Measurements from ENCODE around the gene MRPS15.

MRPS15 gene

DNA sequence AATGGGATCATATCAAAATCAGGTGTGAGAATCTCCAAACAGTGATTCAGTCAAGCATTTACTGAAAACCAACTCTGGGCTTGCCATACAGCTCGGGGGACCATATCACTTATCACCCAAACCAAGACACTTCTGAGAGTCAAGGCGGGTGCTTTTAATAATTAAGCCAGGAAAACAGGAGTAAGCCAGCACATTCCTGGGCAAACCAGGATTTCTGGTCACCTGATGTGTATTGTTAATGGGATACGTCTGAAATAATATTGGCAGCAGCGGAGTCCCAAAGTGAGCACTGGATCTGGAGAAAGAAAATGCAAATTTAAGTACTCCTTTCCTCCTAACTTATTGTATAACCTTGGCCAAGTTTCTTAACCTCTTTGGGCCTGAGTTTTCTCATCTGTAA is 31.6 kb downstream of the MRPS15 start:
- in situ Hi-C loops (cut with HindIII; ENCODE audit: low sequenced_read_pairs), result no loop called here

DNA sequence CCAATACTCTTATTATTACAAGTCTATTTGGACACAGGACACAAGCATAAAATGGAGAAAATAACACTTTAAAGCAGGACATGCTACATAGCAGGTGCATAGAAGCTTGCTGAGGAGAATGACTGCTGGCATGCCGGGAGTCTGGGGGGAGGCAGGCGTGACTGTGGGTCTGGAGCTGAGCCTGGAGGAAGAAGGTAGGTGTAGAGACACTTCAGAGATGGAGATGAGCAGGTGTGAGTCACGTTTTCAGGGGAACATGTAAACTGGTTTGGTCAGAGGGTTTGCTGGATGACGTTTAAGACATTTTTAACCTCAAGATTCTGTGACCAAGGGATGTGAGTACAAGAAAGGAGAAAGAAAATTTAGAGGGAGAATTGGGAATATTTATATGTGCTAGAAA is 38.4 kb downstream of the MRPS15 start:
- in situ Hi-C loops (cut with HindIII; ENCODE audit: low sequenced_read_pairs), result loop anchor here (5.0 kb wide), 1 partner anchor 68 kb away; no protein-coding TSS in a partner anchor

DNA sequence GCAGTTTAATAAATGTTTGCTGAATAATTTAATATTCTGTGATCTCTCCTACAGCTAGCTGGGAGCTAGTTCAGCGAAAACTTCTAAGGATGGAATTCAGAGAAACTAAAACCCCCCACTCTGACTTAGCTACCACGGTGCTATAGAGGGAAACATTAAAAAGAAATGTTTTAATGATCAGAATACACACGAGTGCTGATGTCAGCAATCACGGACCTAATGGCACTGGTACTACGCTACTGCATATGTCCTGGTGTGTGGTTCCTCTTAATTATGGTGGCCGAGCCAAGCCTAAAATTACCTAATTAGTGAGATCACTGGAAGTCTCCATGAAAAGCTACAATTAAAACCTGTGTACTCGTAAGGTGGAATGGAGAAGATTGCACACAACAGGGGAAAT is 42.5 kb downstream of the MRPS15 start:
- in situ Hi-C loops (cut with HindIII; ENCODE audit: low sequenced_read_pairs), result no loop called here

DNA sequence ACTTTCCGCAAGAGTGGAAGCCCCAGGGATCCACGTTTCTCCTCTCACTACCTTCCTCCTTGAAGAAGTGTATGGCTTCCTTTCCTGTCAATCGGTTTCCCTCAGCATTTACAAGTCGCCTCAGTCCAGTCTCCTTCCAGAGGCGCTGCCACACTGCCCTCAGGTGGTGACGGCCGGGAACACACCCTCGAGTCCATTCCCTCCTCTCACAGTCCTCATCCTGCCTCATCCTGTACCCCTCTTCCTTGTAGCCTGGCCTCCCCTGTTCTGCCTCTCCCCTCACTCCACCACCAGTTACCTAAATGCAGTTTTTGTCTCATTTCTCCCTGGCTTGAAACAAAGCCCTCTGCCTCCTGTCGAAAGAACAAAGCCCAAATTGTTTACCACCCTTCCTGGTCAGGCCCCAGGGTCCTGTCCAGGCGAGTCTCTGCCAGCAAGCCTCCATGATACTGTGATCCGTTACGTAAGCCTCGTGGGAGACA is 43.3 kb downstream of the MRPS15 start:
- in situ Hi-C loops (cut with HindIII; ENCODE audit: low sequenced_read_pairs), result no loop called here

DNA sequence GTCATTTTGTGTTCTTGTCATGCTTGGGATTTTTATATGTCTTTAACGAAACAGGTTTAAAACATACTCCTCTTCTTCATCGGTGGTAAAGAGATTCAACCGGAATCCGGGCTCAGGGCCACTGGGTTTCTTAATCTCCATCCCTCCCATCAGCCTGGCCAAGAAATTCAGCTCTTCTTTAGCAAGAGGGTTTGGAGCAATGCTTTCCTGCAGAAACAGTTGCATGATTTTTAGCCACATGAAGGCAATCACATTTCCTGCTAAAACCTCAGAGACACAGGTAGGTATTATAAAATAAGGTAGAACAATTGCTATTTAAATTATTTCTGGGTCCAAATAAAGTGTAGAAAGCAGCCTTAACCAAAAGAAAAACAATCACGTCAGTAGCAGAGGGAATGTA is 43.8 kb downstream of the MRPS15 start:
- in situ Hi-C loops (cut with HindIII; ENCODE audit: low sequenced_read_pairs), result no loop called here

DNA sequence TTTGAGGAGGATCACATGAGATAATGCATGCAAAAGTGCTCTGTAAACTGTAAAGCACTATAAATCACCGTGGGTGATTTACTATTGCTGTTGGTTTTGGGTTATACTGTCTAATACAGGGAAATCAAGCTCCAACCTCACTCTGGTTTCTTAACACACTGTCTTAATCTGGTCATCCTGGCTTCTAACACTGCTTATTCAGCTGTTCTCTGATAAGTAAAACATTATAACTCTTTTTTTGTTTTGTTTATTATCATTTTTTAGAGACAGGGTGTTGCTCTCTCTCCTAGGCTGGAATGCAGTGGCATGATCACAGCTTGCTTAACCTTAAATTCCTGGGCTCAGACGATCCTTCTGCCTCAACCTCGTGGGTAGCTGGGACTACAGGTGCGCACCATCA is 44.6 kb downstream of the MRPS15 start:
- in situ Hi-C loops (cut with HindIII; ENCODE audit: low sequenced_read_pairs), result no loop called here

DNA sequence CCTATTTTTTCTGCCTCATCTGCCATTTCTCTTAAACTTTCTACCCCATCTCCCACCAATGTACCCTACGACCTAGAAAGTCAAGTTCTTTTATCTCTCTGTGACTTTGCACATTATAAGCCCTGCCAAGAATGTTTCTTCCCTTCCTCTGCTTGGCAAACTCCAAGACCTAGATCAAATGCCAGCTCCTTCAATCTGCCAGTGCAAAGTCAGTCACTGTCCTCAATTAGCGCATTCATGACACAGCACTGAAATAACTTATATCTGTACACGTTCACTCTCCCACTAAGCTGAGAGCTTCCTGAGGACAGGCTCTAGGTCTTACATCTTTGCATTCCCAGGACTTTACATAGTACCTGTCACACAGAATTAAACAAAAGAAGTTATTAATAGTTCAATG is 45.0 kb downstream of the MRPS15 start:
- in situ Hi-C loops (cut with HindIII; ENCODE audit: low sequenced_read_pairs), result no loop called here

DNA sequence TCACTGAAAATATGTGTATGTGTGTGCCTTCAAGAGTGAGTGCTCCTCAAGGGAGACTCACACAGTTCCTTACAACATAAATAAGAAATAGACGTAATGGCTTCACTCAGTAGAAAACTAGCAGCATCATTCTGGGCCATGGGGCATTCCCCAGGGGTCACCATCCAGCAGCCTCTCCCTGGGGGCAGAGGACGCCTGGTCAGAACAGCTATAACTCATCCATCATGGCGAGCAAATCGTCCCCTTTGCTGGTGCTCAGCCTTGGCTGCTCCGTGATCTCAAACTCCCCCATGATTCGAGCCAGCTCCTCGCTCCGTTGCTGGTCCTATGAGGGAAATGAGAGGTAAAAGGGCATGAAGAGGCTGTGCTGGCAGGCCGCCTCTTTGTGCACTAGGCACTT is 46.3 kb downstream of the MRPS15 start:
- in situ Hi-C loops (cut with HindIII; ENCODE audit: low sequenced_read_pairs), result no loop called here

DNA sequence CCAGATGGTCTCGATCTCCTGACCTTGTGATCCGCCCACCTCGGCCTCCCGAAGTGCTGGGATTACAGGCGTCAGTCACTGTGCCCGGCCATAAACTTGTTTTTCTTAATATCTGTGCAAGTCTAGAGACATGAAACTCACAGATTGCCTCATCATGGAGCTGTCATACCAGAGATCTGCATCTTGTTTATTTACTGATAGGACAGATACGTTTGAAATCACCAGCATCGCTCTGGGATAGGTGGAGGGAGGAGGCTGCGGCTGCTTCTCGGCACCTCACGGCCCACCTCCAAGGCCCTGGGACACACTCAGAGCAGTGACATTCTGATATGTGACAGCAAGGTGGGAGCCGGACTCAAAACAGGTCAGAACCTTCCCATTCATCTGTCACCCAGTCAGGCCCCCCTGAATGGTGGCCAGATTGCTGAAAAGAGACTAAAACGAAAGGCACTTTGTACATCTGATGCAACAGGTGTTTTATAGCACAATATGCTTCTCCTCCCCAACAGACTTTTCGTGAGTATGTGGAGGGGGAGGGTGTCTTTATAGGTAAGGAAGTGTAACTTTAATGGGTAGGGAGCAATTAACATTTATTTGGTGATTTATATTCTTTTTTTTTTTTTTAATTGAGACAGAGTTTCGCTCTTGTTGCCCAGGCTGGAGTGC is 48.4 kb downstream of the MRPS15 start:
- in situ Hi-C loops (cut with HindIII; ENCODE audit: low sequenced_read_pairs), result no loop called here

DNA sequence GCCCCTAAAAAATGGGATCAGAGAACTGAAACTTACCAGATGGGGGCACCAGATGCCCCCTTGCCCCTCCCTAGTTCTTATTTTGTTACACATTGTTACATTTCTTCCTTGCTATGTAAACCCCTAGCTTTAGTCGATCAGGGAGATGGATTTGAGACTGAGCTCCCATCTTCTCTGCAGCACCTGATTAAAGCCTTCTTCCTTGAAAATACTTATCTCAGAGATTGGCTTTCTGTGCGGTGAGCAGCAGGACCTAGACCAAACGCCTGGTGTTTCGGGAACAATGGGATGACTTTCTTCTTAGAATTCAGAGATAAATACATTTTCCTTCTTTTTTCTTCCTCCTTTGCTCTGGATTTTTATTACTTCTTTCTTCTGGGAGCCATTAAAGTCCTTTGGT is 49.8 kb downstream of the MRPS15 start:
- in situ Hi-C loops (cut with HindIII; ENCODE audit: low sequenced_read_pairs), result no loop called here

DNA sequence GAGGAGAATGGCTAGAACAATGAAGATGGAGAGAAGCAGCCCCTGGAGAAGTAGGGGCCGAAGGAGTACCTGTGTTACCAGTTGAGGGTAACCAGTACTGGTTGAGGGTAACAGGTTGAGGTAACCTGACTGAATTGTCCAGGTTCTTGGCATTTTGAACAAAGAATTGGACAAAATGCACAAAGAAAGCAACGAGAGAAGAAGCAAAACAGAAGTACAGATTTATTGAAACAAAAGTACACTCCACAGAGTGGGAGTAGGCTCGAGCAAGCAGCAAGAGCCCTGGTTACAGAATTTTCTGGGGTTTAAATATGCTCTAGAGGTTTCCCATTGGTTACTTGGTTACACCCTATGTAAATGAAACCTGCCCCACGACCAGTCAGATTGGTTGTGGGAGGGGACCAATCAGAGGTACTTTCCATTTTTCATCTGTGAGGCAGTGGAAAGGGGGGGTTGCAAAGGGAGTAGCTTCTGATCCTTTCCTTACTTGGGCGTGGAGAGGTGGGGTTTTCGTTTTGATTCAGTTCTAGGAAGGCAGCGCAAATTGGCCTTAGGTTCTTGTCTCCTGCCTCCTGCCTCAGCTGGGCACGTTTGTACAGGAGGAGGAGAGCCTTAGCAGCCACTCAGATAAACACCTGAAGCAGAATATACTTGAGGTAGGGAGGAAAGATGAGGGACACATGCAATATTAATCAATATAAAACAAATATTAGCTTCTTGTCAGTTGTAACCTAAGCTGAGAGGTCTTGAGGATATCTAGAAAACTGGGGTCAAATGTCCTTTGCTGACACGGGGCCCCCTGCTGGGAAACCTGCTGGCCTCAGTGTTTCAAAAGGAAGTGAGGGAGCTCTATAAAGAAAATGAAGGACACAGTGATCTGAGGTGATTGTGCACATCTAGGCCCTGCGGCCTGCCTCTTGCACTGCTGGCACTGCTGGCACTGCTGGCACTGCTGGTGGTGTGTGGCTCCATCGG is 52.2 kb downstream of the MRPS15 start:
- in situ Hi-C loops (cut with HindIII; ENCODE audit: low sequenced_read_pairs), result no loop called here

DNA sequence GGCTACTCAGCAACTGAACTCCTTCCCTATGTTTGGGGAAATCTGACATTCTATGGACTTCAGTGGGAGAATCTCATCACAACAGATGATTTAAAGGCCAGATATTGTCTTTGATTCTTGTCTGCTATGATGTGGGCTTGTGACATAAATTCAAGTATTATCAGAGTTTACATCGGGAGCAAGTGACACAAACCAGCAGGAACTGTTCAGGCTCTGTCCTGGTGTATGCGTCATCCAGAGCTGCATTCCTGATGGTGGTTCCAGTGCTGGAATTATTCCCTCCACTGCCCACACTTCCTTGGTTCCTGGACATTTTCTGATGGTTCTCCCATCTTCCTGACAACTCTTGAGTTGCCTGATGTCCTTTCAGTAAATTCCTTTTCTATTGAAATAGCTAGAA is 55.7 kb downstream of the MRPS15 start:
- in situ Hi-C loops (cut with HindIII; ENCODE audit: low sequenced_read_pairs), result loop anchor here (5.0 kb wide), 1 partner anchor 34 kb away; no protein-coding TSS in a partner anchor

DNA sequence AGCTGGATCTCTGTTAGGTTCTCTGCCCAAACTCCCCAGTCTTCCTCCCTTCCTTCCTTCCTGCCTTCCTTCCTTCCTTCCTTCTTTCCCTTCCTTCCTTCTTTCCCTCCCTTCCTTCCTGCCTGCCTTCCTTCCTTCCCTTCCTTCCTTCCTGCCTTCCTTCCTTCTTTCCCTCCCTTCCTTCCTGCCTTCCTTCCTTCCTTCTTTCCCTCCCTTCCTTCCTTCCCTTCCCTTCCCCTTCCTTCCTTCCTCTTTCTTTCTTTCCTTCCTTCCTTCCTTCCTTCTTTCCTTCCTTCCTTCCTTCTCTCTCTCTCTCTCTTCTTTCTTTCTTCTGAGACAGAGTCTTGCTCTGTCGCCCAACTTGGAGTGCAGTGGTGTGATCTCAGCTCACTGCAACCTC is 57.7 kb downstream of the MRPS15 start:
- in situ Hi-C loops (cut with HindIII; ENCODE audit: low sequenced_read_pairs), result loop anchor here (5.0 kb wide), 1 partner anchor 36 kb away; no protein-coding TSS in a partner anchor

All from endothelial cell of hepatic sinusoid (primary cell).